SK-N-MC (cell line): ENCODE results near the gene IL36A.

Source experiments
- EZH2 ChIP-seq: fragments of 200-600 bp; sonication (generic); IDR thresholded peaks from one replicate; pipeline ENCODE4 v1.6.1; 2017; ENCODE audit warnings: antibody characterized with exemption
- FOXP2 ChIP-seq: optimal IDR thresholded peaks from 2 replicates; pipeline ENCODE3; 2011; ENCODE audit warnings: mild to moderate bottlenecking, moderate library complexity; ENCODE audit not compliant: insufficient read depth; ENCODE audit errors: extremely low read length, control extremely low read depth
- POLR2AphosphoS5 ChIP-seq: IDR thresholded peaks from 2 replicates; pipeline ENCODE4 v1.6.1; 2012; ENCODE audit warnings: mild to moderate bottlenecking, low read depth, low read length, borderline replicate concordance

DNA sequence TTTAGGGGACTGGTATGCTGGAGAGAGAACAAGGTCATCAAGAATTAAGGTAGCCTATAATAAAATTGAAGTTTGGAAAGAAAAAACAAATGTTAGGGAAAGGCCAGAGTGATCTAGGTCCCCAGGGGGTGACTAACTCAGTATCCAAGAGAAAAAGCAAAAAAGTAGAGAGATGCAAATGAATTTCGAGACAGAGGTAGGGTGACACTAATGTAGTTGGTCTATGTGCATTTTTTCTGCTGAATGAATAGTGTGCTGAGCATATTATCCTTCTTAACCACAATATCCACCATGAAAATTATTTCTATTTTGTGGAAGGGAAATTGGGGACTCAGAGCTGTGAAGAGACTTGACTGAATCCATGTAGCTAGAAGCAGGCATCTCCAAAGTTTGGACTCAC, 9.8 kb downstream of the IL36A start:
- TF ChIP-seq EZH2 (no peak), FOXP2 (no peak), POLR2AphosphoS5 (no peak)
